ENCODE data around the gene IMP4. TPM values are rescaled to one million over a fixed set of nuclear protein-coding genes. Genes with fewer than 3 reads are reported as not detected.
A peak's percentile ranks its signal among the peaks of the same experiment; 100 is the strongest.

Gene IMP4
- total and polyA plus RNA-seq, 7 donors = 74.4 to 270 (median 118) TPM

DNA sequence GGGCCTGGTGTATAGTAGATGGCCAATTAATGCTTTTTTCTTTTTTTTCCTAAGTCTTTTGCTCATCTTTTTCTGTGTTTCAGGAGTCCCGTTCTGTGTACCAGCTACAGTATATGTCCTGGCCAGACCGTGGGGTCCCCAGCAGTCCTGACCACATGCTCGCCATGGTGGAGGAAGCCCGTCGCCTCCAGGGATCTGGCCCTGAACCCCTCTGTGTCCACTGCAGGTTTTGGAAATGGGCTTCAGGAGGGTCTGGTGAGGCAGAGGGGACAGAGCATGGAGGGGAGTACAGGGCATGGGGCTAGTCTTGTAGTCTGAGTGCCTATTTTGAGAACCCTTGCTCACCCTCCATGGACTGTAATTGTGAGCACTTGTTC, 27.3 kb downstream of the IMP4 start:
- no peaks in the 10 kb centered on the region for H3K36me3 ChIP-seq (ENCODE audit: insufficient read depth in 1 of 2, low read depth in 1 of 2)
- no peak overlapping the region for H3K4me3 ChIP-seq
- TF ChIP-seq, protein P1, sequence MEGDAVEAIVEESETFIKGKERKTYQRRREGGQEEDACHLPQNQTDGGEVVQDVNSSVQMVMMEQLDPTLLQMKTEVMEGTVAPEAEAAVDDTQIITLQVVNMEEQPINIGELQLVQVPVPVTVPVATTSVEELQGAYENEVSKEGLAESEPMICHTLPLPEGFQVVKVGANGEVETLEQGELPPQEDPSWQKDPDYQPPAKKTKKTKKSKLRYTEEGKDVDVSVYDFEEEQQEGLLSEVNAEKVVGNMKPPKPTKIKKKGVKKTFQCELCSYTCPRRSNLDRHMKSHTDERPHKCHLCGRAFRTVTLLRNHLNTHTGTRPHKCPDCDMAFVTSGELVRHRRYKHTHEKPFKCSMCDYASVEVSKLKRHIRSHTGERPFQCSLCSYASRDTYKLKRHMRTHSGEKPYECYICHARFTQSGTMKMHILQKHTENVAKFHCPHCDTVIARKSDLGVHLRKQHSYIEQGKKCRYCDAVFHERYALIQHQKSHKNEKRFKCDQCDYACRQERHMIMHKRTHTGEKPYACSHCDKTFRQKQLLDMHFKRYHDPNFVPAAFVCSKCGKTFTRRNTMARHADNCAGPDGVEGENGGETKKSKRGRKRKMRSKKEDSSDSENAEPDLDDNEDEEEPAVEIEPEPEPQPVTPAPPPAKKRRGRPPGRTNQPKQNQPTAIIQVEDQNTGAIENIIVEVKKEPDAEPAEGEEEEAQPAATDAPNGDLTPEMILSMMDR (IDR thresholded peaks at IDR 0.05) = no peak
- WGBS, 3 donors = 89 to 93% (median 92%) methylated on average over 5 of the region's 5 CpGs
- intact Hi-C loops (cut with DNase I) = no loop called here
- no peaks in the 10 kb centered on the region for H3K4me1 ChIP-seq
- DNase-seq (no peak), ATAC-seq (no peak)
- no peaks in the 10 kb centered on the region for H3K27me3 ChIP-seq (ENCODE audit: insufficient read depth in 3 of 3, low read length in 2 of 3)
- H3K27ac ChIP-seq = no peak overlapping the region
- no peaks in the 10 kb centered on the region for H3K9me3 ChIP-seq

DNA sequence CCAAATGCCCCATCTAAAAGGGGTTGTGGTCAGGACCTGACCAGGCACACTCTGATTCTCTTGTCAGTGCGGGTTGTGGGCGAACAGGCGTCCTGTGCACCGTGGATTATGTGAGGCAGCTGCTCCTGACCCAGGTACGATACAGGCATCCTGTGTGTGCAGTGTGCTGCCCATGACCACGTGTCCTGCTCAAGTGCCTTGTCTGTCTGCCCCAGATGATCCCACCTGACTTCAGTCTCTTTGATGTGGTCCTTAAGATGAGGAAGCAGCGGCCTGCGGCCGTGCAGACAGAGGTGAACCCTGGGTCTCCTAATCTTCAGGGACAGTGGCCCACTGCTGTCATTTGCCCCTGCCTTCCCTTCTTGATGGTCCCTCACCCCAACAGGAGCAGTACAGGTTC, 27.8 kb downstream of the IMP4 start:
- TF ChIP-seq, protein P1 (IDR thresholded peaks at IDR 0.05) = no peak
- Histone ChIP-seq H3K4me1 (no peaks in the 10 kb centered on the region), H3K36me3 (ENCODE audit: insufficient read depth in 1 of 2, low read depth in 1 of 2) (no peaks in the 10 kb centered on the region), H3K4me3 (no peak overlapping the region), H3K9me3 (no peaks in the 10 kb centered on the region), H3K27me3 (ENCODE audit: insufficient read depth in 3 of 3, low read length in 2 of 3) (no peaks in the 10 kb centered on the region), H3K27ac (no peak overlapping the region)
- DNase-seq (no peak), ATAC-seq (no peak)
- 92 to 96% (median 94%) methylated on average over 9 of the region's 9 CpGs for WGBS, 3 donors
- intact Hi-C loops (cut with DNase I) = no loop called here

DNA sequence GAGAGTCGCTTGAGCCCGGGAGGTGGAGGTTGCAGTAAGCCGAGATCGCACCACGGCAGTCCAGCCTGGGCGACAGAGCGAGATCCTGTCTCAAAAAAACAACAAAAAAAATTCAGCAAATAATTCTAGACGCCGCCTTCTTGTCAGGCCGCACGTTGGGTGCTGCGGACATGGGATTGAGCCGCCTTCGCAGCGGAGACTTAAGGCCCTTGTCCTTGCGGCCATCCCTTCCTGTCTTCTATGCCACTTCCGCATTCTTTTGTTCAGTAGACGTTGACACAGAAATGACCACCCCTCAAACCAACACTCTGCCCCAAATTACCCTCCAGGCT, 29.0 kb downstream of the IMP4 start:
- Histone ChIP-seq H3K9me3 (no peaks in the 10 kb centered on the region), H3K27me3 (ENCODE audit: insufficient read depth in 3 of 3, low read length in 2 of 3) (no peaks in the 10 kb centered on the region), H3K4me3 (peak overlapping the region; percentile 87), H3K4me1 (no peaks in the 10 kb centered on the region), H3K27ac (peak overlapping the region; percentile 63), H3K36me3 (ENCODE audit: insufficient read depth in 1 of 2, low read depth in 1 of 2) (no peaks in the 10 kb centered on the region)
- intact Hi-C loops (cut with DNase I) = loop anchor here in 1 of 2 donors (1.0 kb wide), 1 partner anchor 12 kb away; no protein-coding TSS in a partner anchor
- TF ChIP-seq, protein P1 (IDR thresholded peaks at IDR 0.05) = no peak
- DNase-seq (no peak), ATAC-seq (peak in 3 of 4 donors; percentile 29 to 33 (median 30))
- WGBS, 3 donors = 44 to 57% (median 44%) methylated on average over 18 of the region's 18 CpGs

DNA sequence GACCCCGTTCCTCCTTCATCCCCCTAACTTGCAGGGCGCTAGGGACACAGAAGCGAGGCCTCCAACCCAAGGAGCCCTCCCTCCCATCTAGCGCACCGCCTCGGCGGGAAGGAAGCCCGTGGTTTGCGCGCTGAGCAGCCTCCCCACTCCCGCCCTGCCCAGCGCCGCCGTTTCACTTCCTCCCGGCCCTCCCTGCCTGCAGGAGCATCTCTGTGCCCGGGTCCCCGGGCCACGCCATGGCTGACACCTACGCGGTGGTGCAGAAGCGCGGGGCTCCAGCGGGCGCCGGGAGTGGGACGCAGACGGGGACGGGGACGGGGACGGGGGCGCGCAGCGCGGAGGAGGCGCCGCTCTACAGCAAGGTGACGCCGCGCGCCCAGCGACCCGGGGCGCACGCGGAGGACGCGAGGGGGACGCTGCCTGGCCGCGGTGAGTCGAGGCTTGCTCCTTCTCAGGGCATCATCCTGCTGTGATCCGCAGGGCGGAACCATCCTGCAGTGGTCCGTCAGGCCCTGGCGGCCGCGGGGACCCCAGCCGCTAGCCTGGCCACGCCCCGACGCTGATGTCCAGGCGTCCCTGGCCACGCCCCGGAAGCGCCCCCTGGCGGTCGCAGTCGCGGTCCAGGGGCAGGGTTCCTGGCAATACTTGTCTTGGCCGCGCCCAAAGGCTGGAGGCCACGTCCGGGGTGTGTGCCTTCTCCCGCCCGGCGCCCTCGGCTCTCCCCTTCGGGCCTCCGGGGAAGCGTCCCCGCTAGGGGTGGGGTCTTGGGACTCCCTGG, 29.5 kb downstream of the IMP4 start:
- H3K36me3 ChIP-seq (ENCODE audit: insufficient read depth in 1 of 2, low read depth in 1 of 2) = no peaks in the 10 kb centered on the region
- intact Hi-C loops (cut with DNase I) = loop anchor here in 1 of 2 donors (1.0 kb wide), 1 partner anchor 13 kb away; no protein-coding TSS in a partner anchor
- peak; percentile 92 to 94 for DNase-seq
- no peaks in the 10 kb centered on the region for H3K4me1 ChIP-seq
- H3K27ac ChIP-seq = peak overlapping the region; percentile 63
- H3K27me3 ChIP-seq (ENCODE audit: insufficient read depth in 3 of 3, low read length in 2 of 3) = no peaks in the 10 kb centered on the region
- TF ChIP-seq, protein P1 (IDR thresholded peaks at IDR 0.05) = peak; percentile 76
- no peaks in the 10 kb centered on the region for H3K9me3 ChIP-seq
- ATAC-seq = peak; percentile 88 to 97 (median 94)
- 1 to 3% (median 1%) methylated on average over 64 to 81 of the region's 81 CpGs for WGBS, 3 donors
- H3K4me3 ChIP-seq = peak overlapping the region; percentile 87
